Upper lobe of left lung (tissue), 6 donors: ENCODE results near the gene TSHZ2. TPM values are rescaled to one million over a fixed set of nuclear protein-coding genes. Genes with fewer than 3 reads are reported as not detected.

Experiments used
- ATAC-seq, 2 donors: fragments of 200-7000 bp; cut with Tn5 transposase; one replicate each; pipeline ENCODE4 v1.9.1; 2022; ENCODE audit warnings: mild to moderate bottlenecking in 2 of 2, moderate library complexity in 2 of 2; ENCODE audit not compliant: low FRiP score in 2 of 2
- DNase-seq, 2 donors: peaks; one replicate each; pipeline ENCODE4 v3.0.0-alpha.2; 2019 to 2020
- H3K27ac ChIP-seq, 4 donors: fragments of 200-600 bp; sonication (generic); one replicate each; pipeline ENCODE4 v1.5.1; 2016 to 2019
- H3K27me3 ChIP-seq, 4 donors: fragments of 200-600 bp; sonication (generic); one replicate each; pipeline ENCODE4 v1.5.1; 2017 to 2019
- H3K36me3 ChIP-seq, 4 donors: fragments of 200-600 bp; sonication (generic); one replicate each; pipeline ENCODE4 v1.5.1; 2016 to 2019
- H3K4me1 ChIP-seq, 4 donors: fragments of 200-600 bp; sonication (generic); one replicate each; pipeline ENCODE4 v1.5.1; 2018 to 2019
- H3K4me3 ChIP-seq, 4 donors: fragments of 200-600 bp; sonication (generic); one replicate each; pipeline ENCODE4 v1.5.1; 2017 to 2019; ENCODE audit warnings: mild to moderate bottlenecking in 2 of 4, moderate library complexity in 1 of 4
- H3K9me3 ChIP-seq, 4 donors: fragments of 200-600 bp; sonication (generic); one replicate each; pipeline ENCODE4 v1.5.1; 2018 to 2019
- CTCF ChIP-seq, 6 experiments: fragments of 450-650 bp in 4 of 6; fragments of 200-600 bp in 2 of 6; sonication (generic) in 2 of 6; IDR thresholded peaks; one replicate each; pipeline ENCODE4 v1.5.1; 2016 to 2019; ENCODE audit warnings: antibody characterized with exemption in 6 of 6
- EP300 ChIP-seq, 4 donors: sonication (generic); formaldehyde crosslinking; IDR thresholded peaks; one replicate each; pipeline ENCODE4 v1.5.1; 2017; ENCODE audit warnings: antibody characterized with exemption in 4 of 4, control low read depth in 2 of 4
- POLR2A ChIP-seq, 4 donors: fragments of 450-650 bp; IDR thresholded peaks; one replicate each; pipeline ENCODE4 v1.5.1; 2016 to 2017; ENCODE audit warnings: antibody characterized with exemption in 4 of 4, mild to moderate bottlenecking in 2 of 4
- POLR2AphosphoS5 ChIP-seq, 2 donors: sonication (generic); formaldehyde crosslinking; IDR thresholded peaks; one replicate each; pipeline ENCODE4 v1.5.1; 2017; ENCODE audit warnings: antibody characterized with exemption in 2 of 2
- WGBS, 2 donors: methylation state at CpG; one replicate each; pipeline ENCODE4 v1.1.5; 2017 to 2018; 5-methylcytosine and 5-hydroxymethylcytosine counted together
- total RNA-seq, 6 donors: library from RNA; depleted of rRNA in 4 of 6; stranded (reverse); fragments of >200 nt in 4 of 6; gene quantifications; one replicate each; pipeline versions ENCODE4 v1.1.0 to v1.2.1, GENCODE V29; 2016 to 2021
- donor health status: DM: no; HTN: no; CAD: no; lungs with moderate emphysema.
- donor health status: DM: no; HTN: yes; CAD: no; lungs with severe emphysema.

Gene TSHZ2
- total RNA-seq, 6 donors from 2014 or later, result 1.8 to 10.0 (median 3.2) TPM

- ATAC-seq (no peak), DNase-seq (no peak)
- Histone ChIP-seq H3K27me3 (no peaks in the 10 kb centered on the region), H3K4me1 (no peaks in the 10 kb centered on the region), H3K27ac (no peak overlapping the region), H3K9me3 (no peaks in the 10 kb centered on the region), H3K36me3 (no peaks in the 10 kb centered on the region), H3K4me3 (no peak overlapping the region)
- TF ChIP-seq CTCF (IDR thresholded peaks at IDR 0.05), result no peak
- no peak for TF ChIP-seq EP300 (IDR thresholded peaks at IDR 0.05)
- no peak for TF ChIP-seq POLR2AphosphoS5 (IDR thresholded peaks at IDR 0.05)
- TF ChIP-seq POLR2A (IDR thresholded peaks at IDR 0.05), result no peak
- 93 to 96% methylated on average over 3 of the region's 3 CpGs for WGBS, 2 donors
Observed at GRCh38 chr20:53161073-53161472, 188.9 kb downstream of the TSHZ2 start.

GRCh38 chr20:53161473-53161872 is 189.3 kb downstream of the TSHZ2 start:
- TF ChIP-seq CTCF (IDR thresholded peaks at IDR 0.05) (no peak), EP300 (IDR thresholded peaks at IDR 0.05) (no peak), POLR2A (IDR thresholded peaks at IDR 0.05) (no peak), POLR2AphosphoS5 (IDR thresholded peaks at IDR 0.05) (no peak)
- Histone ChIP-seq H3K4me1 (no peaks in the 10 kb centered on the region), H3K27ac (no peak overlapping the region), H3K9me3 (no peaks in the 10 kb centered on the region), H3K36me3 (no peaks in the 10 kb centered on the region), H3K4me3 (no peak overlapping the region), H3K27me3 (no peaks in the 10 kb centered on the region)
- 89 to 95% methylated on average over 4 of the region's 4 CpGs for WGBS, 2 donors
- ATAC-seq (no peak), DNase-seq (no peak)

GRCh38 chr20:53162251-53162835 is 190.2 kb downstream of the TSHZ2 start:
- Histone ChIP-seq H3K27me3 (no peaks in the 10 kb centered on the region), H3K4me1 (no peaks in the 10 kb centered on the region), H3K4me3 (no peak overlapping the region), H3K9me3 (no peaks in the 10 kb centered on the region), H3K36me3 (no peaks in the 10 kb centered on the region), H3K27ac (no peak overlapping the region)
- ATAC-seq (peak in 1 of 2 donors; percentile 88), DNase-seq (no peak)
- TF ChIP-seq CTCF (IDR thresholded peaks at IDR 0.05), result peak in 2 of 6 experiments; percentile 13 to 19
- TF ChIP-seq EP300 (IDR thresholded peaks at IDR 0.05), result no peak
- WGBS, 2 donors, result 32 to 40% methylated on average over 13 of the region's 13 CpGs

- H3K4me3 ChIP-seq, result no peak overlapping the region
- DNase-seq, result no peak
- H3K9me3 ChIP-seq, result no peaks in the 10 kb centered on the region
- 86 to 90% methylated on average over 3 of the region's 3 CpGs for WGBS, 2 donors
- H3K27me3 ChIP-seq, result no peaks in the 10 kb centered on the region
- no peaks in the 10 kb centered on the region for H3K4me1 ChIP-seq
- H3K36me3 ChIP-seq, result no peaks in the 10 kb centered on the region
- TF ChIP-seq POLR2A (IDR thresholded peaks at IDR 0.05), result no peak
- TF ChIP-seq EP300 (IDR thresholded peaks at IDR 0.05), result no peak
- TF ChIP-seq CTCF (IDR thresholded peaks at IDR 0.05), result no peak
- no peak for TF ChIP-seq POLR2AphosphoS5 (IDR thresholded peaks at IDR 0.05)
- peak in 1 of 2 donors; percentile 84 for ATAC-seq
- H3K27ac ChIP-seq, result no peak overlapping the region
Observed at GRCh38 chr20:53163486-53163885, 191.3 kb downstream of the TSHZ2 start.

GRCh38 chr20:53164072-53164471 is 191.9 kb downstream of the TSHZ2 start:
- H3K9me3 ChIP-seq, result no peaks in the 10 kb centered on the region
- no peak overlapping the region for H3K27ac ChIP-seq
- ATAC-seq (no peak), DNase-seq (no peak)
- no peaks in the 10 kb centered on the region for H3K27me3 ChIP-seq
- H3K4me1 ChIP-seq, result no peaks in the 10 kb centered on the region
- TF ChIP-seq CTCF (IDR thresholded peaks at IDR 0.05), result no peak
- H3K36me3 ChIP-seq, result no peaks in the 10 kb centered on the region
- H3K4me3 ChIP-seq, result no peak overlapping the region
